K562 (cell line): Measurements from ENCODE around the gene CTSH. TPM values are rescaled to one million over a fixed set of nuclear protein-coding genes. Genes with fewer than 3 reads are reported as not detected.

Source experiments
- ARID4B ChIP-seq: sonication (generic); formaldehyde crosslinking; IDR thresholded peaks from 2 replicates; pipeline ENCODE4 v1.8.0; 2022; ENCODE audit warnings: mild to moderate bottlenecking, missing genetic modification reagents
- CCNT2 ChIP-seq: IDR thresholded peaks from 2 replicates; pipeline ENCODE4 v1.6.1; 2011; ENCODE audit warnings: borderline replicate concordance, low read depth, mild to moderate bottlenecking, moderate library complexity, mixed read lengths, low read length; ENCODE audit not compliant: insufficient read length; ENCODE audit errors: extremely low read depth
- CSDE1 ChIP-seq, 2 experiments: fragments of 450-650 bp; IDR thresholded peaks; 2 replicates each; pipeline ENCODE4 v1.6.1; 2016; ENCODE audit warnings: mild to moderate bottlenecking in 1 of 2
- DNMT1 ChIP-seq: fragments of 450-650 bp; IDR thresholded peaks from 2 replicates; pipeline ENCODE4 v1.6.1; 2016; ENCODE audit warnings: antibody characterized with exemption, mild to moderate bottlenecking
- ELF1 ChIP-seq: fragments of 200-800 bp; sonication (Bioruptor generic); IDR thresholded peaks from 2 replicates; pipeline ENCODE4 v1.6.1; 2016; ENCODE audit warnings: missing genetic modification characterization, missing compliant biosample characterization
- ETS2 ChIP-seq: IDR thresholded peaks from 2 replicates; pipeline ENCODE4 v1.6.1; 2016; ENCODE audit warnings: borderline replicate concordance, missing genetic modification characterization, mild to moderate bottlenecking, moderate library complexity, missing compliant biosample characterization; ENCODE audit not compliant: poor library complexity, severe bottlenecking
- JUN ChIP-seq, 2 experiments: sonication (generic) in 1 of 2; formaldehyde crosslinking in 1 of 2; IDR thresholded peaks; 2 replicates each; pipeline versions ENCODE4 v1.6.1 to v1.8.0; 2012 to 2022; ENCODE audit warnings: borderline replicate concordance in 2 of 2, mild to moderate bottlenecking in 2 of 2, improper control_type of control experiment in 1 of 2, low read depth in 1 of 2, low read length in 1 of 2, missing genetic modification reagents in 1 of 2
- LEF1 ChIP-seq: fragments of 450-650 bp; IDR thresholded peaks from 2 replicates; pipeline ENCODE4 v1.6.1; 2016; ENCODE audit warnings: mild to moderate bottlenecking
- MAFK ChIP-seq: IDR thresholded peaks from 2 replicates; pipeline ENCODE4 v1.6.1; 2011; ENCODE audit warnings: low read length, improper control_type of control experiment
- MAZ ChIP-seq, 2 experiments: fragments of 450-650 bp in 1 of 2; sonication (generic) in 1 of 2; formaldehyde crosslinking; IDR thresholded peaks in 1 of 2; conservative IDR thresholded peaks in 1 of 2; 2 replicates each; pipeline versions ENCODE4 v1.4.0 to v1.5.0; 2020; ENCODE audit warnings: mild to moderate bottlenecking in 1 of 2, missing genetic modification reagents in 1 of 2
- MIER1 ChIP-seq: fragments of 450-650 bp; IDR thresholded peaks from 2 replicates; pipeline ENCODE4 v1.6.1; 2016; ENCODE audit warnings: antibody characterized with exemption, mild to moderate bottlenecking, low read depth
- MTF1 ChIP-seq: fragments of 250-450 bp; sonication (Bioruptor Pico); IDR thresholded peaks from 2 replicates; pipeline ENCODE4 v1.9.0; 2021; ENCODE audit warnings: moderate library complexity, mild to moderate bottlenecking, inconsistent platforms, borderline replicate concordance
- NFRKB ChIP-seq: fragments of 450-650 bp; IDR thresholded peaks from 2 replicates; pipeline ENCODE4 v1.6.1; 2016; ENCODE audit warnings: low read depth
- RBFOX2 ChIP-seq: fragments of 200-400 bp; formaldehyde crosslinking; IDR thresholded peaks from 2 replicates; pipeline ENCODE4 v1.6.1; 2017; ENCODE audit warnings: low read depth, mild to moderate bottlenecking, low read length, moderate library complexity
- STAT5B ChIP-seq: fragments of 250-450 bp; sonication (Bioruptor Pico); IDR thresholded peaks from 2 replicates; pipeline ENCODE4 v1.8.0; 2021; ENCODE audit warnings: mild to moderate bottlenecking, inconsistent platforms
- TBL1XR1 ChIP-seq, 2 experiments: IDR thresholded peaks; 2 replicates each; pipeline ENCODE4 v1.6.1; 2012; ENCODE audit warnings: improper control_type of control experiment in 2 of 2, low read length in 2 of 2, mild to moderate bottlenecking in 1 of 2
- TEAD1 ChIP-seq, 2 experiments: fragments of 450-650 bp in 1 of 2; sonication (generic) in 1 of 2; formaldehyde crosslinking; IDR thresholded peaks; 2 replicates each; pipeline versions ENCODE4 v1.4.0 to v1.8.0; 2020 to 2022; ENCODE audit warnings: mild to moderate bottlenecking in 2 of 2, missing genetic modification reagents in 1 of 2
- THRAP3 ChIP-seq: fragments of 450-650 bp; IDR thresholded peaks from 2 replicates; pipeline ENCODE4 v1.6.1; 2016; ENCODE audit warnings: mild to moderate bottlenecking, inconsistent platforms, borderline replicate concordance
- polyA plus RNA-seq, 8 experiments: library from polyadenylated mRNA; depleted of rRNA in 4 of 8; stranded (reverse) in 5 of 8; unstranded in 3 of 8; fragments of >200 nt; fragmentation: Nextera tagmentation in 2 of 8; fragmentation: Illumina TruSeq in 1 of 8; extraction: Ambion mirVana in 2 of 8; extraction: Trizol in 1 of 8; gene quantifications; 2 replicates each; pipeline versions ENCODE4 v1.2.1 to v1.2.3, GENCODE V29; 2011 to 2014; ENCODE audit warnings: inconsistent platforms in 1 of 8, missing spikeins in 1 of 8
- total RNA-seq, 7 experiments: library from RNA; depleted of rRNA in 6 of 7; stranded (reverse); fragments of >200 nt in 6 of 7; fragmentation: Illumina TruSeq in 2 of 7; extraction: Trizol in 2 of 7; gene quantifications; 2 replicates each; pipeline versions ENCODE4 v1.2.1 to v1.2.3, GENCODE V29; 2011 to 2021; ENCODE audit warnings: low replicate concordance in 1 of 7
- TF ChIP-seq, protein P1 (sequence below): sonication (generic); IDR thresholded peaks from 2 replicates; pipeline ENCODE4 v1.6.1; 2016
- TF ChIP-seq, protein P2 (sequence below), 2 experiments: IDR thresholded peaks; 2 replicates each; pipeline ENCODE4 v1.6.1; 2011; ENCODE audit warnings: borderline replicate concordance in 1 of 2, control low read depth in 1 of 2, low read depth in 1 of 2, low read length in 1 of 2, mild to moderate bottlenecking in 1 of 2, mixed read lengths in 1 of 2, moderate library complexity in 1 of 2; ENCODE audit not compliant: insufficient read depth in 1 of 2, insufficient read length in 1 of 2, poor library complexity in 1 of 2, severe bottlenecking in 1 of 2; ENCODE audit errors: extremely low read depth in 1 of 2

The CTSH gene
- total and polyA plus RNA-seq, 9 of the 15 experiments (the other 6 are each of a cell fraction or from before 2014, with no cell fraction given), result 15.0 to 462 (median 173) TPM

DNA sequence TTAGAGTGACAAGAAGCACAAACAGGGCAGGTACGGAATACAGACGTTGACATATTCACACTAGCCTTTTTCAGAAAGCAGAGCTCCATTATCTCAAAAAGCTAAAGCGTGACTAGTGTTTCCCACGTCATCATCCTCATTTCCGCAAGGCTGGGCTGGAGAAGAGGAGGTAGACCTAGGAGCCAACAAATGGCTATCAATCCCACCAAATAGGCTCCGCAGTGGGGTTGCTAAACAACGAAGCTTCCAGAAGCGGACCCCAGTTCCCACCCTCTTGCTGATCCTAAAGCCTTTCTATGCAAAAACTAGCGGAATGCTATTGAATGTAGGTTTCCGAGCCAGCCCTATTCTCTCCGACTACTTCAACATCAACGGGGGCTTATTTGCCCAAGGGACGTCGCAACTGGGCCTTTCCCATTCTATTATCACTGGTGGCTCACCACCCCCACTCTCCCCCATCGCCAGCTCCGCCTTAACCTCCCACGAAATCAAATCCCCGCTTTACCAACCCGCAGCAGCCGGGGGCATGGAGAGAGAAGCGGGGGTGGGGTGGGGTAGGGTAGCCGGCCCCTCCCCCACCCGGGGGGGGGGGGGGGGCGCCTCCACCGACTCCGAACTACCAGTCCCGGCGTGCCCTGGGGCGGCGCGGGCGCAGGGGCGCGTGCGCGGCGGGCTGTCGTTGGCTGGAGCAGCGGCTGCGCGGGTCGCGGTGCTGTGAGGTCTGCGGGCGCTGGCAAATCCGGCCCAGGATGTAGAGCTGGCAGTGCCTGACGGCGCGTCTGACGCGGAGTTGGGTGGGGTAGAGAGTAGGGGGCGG lies 72.5 kb downstream of the CTSH start, which contains the start of gene MORF4L1 (continued):
- TF ChIP-seq ARID4B (CRISPR knock-in tag) (peak; percentile 25; the same call in 1 of the 2 replicates), CCNT2 (peak; percentile 67), LEF1 (no peak), ETS2 (tag) (no peak), DNMT1 (no peak), JUN (IDR thresholded peaks at IDR 0.05; ENCODE audit: borderline replicate concordance, low read depth, low read length) (peak; percentile 22; the same call in 1 of the 2 replicates), JUN (CRISPR knock-in tag; IDR thresholded peaks at IDR 0.05; ENCODE audit: borderline replicate concordance) (no peak), MIER1 (no peak), MAZ (CRISPR knock-in tag; conservative IDR thresholded peaks at IDR 0.05 in 1 of 2, IDR thresholded peaks at IDR 0.05 in 1 of 2) (peak; percentile 54 to 82), MTF1 (CRISPR knock-in tag) (no peak), RBFOX2 (no peak), MAFK (peak; percentile 1; the same call in 1 of the 2 replicates), THRAP3 (no peak), STAT5B (CRISPR knock-in tag) (no peak), TBL1XR1 (IDR thresholded peaks at IDR 0.05; ENCODE audit: low read length in 2 of 2) (peak; percentile 80 to 82), CSDE1 (IDR thresholded peaks at IDR 0.05) (peak in 1 of 2 experiments; percentile 70; a peak in 1 of 4 replicates), TEAD1 (CRISPR knock-in tag; IDR thresholded peaks at IDR 0.05) (0 out of 4 replicates have a peak, but pooled peaks of 1 of the 2 experiments have one; percentile 7), NFRKB (peak; percentile 38; the same call in 1 of the 2 replicates), ELF1 (tag) (peak; percentile 31)
- TF ChIP-seq, protein P1, sequence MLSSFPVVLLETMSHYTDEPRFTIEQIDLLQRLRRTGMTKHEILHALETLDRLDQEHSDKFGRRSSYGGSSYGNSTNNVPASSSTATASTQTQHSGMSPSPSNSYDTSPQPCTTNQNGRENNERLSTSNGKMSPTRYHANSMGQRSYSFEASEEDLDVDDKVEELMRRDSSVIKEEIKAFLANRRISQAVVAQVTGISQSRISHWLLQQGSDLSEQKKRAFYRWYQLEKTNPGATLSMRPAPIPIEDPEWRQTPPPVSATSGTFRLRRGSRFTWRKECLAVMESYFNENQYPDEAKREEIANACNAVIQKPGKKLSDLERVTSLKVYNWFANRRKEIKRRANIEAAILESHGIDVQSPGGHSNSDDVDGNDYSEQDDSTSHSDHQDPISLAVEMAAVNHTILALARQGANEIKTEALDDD, result no peak
- TF ChIP-seq, protein P2, sequence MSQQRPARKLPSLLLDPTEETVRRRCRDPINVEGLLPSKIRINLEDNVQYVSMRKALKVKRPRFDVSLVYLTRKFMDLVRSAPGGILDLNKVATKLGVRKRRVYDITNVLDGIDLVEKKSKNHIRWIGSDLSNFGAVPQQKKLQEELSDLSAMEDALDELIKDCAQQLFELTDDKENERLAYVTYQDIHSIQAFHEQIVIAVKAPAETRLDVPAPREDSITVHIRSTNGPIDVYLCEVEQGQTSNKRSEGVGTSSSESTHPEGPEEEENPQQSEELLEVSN (IDR thresholded peaks at IDR 0.05; ENCODE audit: borderline replicate concordance in 1 of 2, extremely low read depth in 1 of 2, insufficient read depth in 1 of 2, insufficient read length in 1 of 2, low read depth in 1 of 2, low read length in 1 of 2, poor library complexity in 1 of 2, severe bottlenecking in 1 of 2), result peak in 1 of 2 experiments; percentile 5
